Measurements from ENCODE around the gene KYAT1. TPM values are rescaled to one million over a fixed set of nuclear protein-coding genes. Genes with fewer than 3 reads are reported as not detected.

KYAT1 gene
- total and polyA plus RNA-seq, 12 donors = 8.9 to 20.3 (median 11.1) TPM

DNA sequence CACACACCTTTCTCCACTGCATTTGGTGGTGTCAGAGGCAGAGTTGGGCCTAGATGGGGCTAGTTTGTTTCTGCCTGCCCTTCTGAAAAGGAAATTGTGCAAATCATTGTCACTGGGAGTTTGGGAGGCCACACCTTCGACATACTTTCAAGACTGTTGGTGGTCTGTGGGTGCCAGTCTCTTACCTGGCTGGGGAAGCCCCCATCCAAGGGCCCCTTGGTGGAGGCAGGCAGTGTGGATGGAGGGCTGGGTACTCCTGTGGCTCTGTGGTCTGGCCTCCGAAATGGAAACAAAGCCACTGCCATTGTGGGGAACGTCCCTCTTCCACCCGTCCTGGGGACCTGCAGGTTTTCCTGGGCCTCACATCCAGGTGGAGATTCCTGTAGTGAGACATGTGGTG lies 28.1 kb upstream of the KYAT1 start:
- no peaks in the 10 kb centered on the region for H3K9me3 ChIP-seq
- H3K27ac ChIP-seq = peak overlapping the region in 9 of 10 donors; percentile 19 to 93 (median 81)
- H3K4me1 ChIP-seq = peaks cover 43 to 73% (median 62%) of the 10 kb centered on the region in 9 donors
- H3K36me3 ChIP-seq = peaks cover 5 to 62% (median 31%) of the 10 kb centered on the region in 9 donors
- ATAC-seq (no peak), DNase-seq (no peak)
- H3K27me3 ChIP-seq = no peaks in the 10 kb centered on the region
- intact Hi-C loops (cut with DNase I) = no loop called here
- 86 to 90% methylated on average over 4 of the region's 4 CpGs for WGBS, 2 donors
- TF ChIP-seq, protein P1, sequence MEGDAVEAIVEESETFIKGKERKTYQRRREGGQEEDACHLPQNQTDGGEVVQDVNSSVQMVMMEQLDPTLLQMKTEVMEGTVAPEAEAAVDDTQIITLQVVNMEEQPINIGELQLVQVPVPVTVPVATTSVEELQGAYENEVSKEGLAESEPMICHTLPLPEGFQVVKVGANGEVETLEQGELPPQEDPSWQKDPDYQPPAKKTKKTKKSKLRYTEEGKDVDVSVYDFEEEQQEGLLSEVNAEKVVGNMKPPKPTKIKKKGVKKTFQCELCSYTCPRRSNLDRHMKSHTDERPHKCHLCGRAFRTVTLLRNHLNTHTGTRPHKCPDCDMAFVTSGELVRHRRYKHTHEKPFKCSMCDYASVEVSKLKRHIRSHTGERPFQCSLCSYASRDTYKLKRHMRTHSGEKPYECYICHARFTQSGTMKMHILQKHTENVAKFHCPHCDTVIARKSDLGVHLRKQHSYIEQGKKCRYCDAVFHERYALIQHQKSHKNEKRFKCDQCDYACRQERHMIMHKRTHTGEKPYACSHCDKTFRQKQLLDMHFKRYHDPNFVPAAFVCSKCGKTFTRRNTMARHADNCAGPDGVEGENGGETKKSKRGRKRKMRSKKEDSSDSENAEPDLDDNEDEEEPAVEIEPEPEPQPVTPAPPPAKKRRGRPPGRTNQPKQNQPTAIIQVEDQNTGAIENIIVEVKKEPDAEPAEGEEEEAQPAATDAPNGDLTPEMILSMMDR (IDR thresholded peaks at IDR 0.05) = no peak
- no peak overlapping the region for H3K4me3 ChIP-seq

DNA sequence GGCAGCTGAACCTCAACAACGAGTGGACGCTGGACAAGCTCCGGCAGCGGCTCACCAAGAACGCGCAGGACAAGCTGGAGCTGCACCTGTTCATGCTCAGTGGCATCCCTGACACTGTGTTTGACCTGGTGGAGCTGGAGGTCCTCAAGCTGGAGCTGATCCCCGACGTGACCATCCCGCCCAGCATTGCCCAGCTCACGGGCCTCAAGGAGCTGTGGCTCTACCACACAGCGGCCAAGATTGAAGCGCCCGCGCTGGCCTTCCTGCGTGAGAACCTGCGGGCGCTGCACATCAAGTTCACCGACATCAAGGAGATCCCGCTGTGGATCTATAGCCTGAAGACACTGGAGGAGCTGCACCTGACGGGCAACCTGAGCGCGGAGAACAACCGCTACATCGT lies 26.6 kb upstream of the KYAT1 start:
- no peak for ATAC-seq
- H3K27me3 ChIP-seq = no peaks in the 10 kb centered on the region
- TF ChIP-seq, protein P1 (IDR thresholded peaks at IDR 0.05) = no peak
- H3K36me3 ChIP-seq = peaks cover 5 to 55% (median 31%) of the 10 kb centered on the region in 9 donors
- DNase-seq = no peak
- intact Hi-C loops (cut with DNase I) = no loop called here
- 98% methylated on average over 24 of the region's 24 CpGs for WGBS, 2 donors
- H3K4me3 ChIP-seq = no peak overlapping the region
- peaks cover 34 to 63% (median 48%) of the 10 kb centered on the region in 9 donors for H3K4me1 ChIP-seq
- no peaks in the 10 kb centered on the region for H3K9me3 ChIP-seq
- H3K27ac ChIP-seq = no peak overlapping the region

DNA sequence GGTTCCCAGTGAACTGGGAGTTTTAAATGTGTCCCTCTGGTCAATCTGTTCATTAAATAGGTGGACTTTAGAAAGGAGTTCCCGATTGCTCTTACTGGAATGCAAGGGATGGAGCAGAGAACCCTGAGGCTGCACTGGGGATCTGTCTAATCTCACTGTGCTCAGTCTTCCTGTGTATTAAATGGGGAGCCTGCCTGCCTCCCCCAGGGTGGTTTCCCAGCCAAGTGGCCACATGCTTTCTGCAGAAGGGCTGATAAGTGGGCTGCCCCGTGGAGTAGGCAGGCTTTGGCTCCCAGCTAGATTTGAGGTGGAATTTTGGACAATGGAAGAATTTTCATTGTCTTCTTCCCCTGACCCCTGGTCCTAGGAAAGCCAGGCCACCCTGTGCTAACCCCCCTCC lies 25.0 kb upstream of the KYAT1 start:
- Histone ChIP-seq H3K4me1 (peaks cover 26 to 62% (median 47%) of the 10 kb centered on the region in 9 donors), H3K9me3 (no peaks in the 10 kb centered on the region), H3K36me3 (peaks cover 5 to 65% (median 31%) of the 10 kb centered on the region in 9 donors), H3K27me3 (no peaks in the 10 kb centered on the region), H3K27ac (peak overlapping the region in 4 of 10 donors; percentile 7 to 49 (median 36)), H3K4me3 (no peak overlapping the region)
- DNase-seq = no peak
- TF ChIP-seq, protein P1 (IDR thresholded peaks at IDR 0.05) = no peak
- WGBS, 2 donors = 30 to 36% methylated on average over 2 of the region's 2 CpGs
- ATAC-seq = no peak
- intact Hi-C loops (cut with DNase I) = no loop called here

DNA sequence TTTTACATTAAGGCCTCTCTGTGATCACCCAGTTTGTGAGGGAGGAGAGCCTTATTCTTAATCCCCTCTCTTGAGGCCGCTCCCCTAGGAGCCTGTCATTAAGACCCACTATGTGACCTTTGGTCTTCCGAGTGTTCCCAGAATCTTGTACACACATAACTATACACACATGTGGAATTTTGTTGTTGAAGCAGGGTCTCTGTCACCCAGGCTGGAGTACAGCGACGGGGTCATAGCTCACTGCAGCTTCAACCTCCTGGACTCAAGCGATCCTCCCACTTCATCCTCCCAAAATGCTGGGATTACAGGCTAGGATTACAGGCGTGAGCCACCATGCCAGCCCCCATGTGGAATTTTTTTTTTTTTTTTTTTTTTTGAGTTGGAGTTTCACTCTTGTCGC lies 24.2 kb upstream of the KYAT1 start:
- Histone ChIP-seq H3K27ac (no peak overlapping the region), H3K4me1 (peaks cover 21 to 62% (median 47%) of the 10 kb centered on the region in 9 donors), H3K4me3 (no peak overlapping the region), H3K9me3 (no peaks in the 10 kb centered on the region), H3K36me3 (peaks cover 5 to 68% (median 31%) of the 10 kb centered on the region in 9 donors), H3K27me3 (no peaks in the 10 kb centered on the region)
- TF ChIP-seq, protein P1 (IDR thresholded peaks at IDR 0.05) = no peak
- 94 to 96% methylated on average over 7 of the region's 7 CpGs for WGBS, 2 donors
- no peak for ATAC-seq
- DNase-seq = no peak
- intact Hi-C loops (cut with DNase I) = no loop called here
